ENCODE measurements around the gene IRF7.

DNA sequence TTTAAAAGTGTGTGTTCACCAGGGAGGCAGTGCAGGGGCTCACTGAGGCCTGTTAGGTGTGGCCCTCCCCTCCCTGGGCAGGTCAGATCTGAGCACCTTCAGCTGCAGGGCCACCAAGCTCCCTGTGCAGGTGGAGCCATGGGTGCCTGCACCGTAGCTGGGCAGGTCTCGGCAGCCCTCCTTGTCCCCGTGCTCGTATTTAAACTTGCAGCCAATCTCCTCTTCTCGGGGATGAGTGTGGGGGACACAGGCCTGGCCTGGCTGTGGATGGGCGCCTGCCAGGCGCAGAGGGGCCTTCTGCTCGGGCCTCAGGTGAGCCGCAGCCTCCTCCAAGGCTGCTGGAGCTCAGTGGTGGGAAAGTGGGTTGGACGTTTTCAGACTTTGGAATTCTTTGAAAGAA is 20.4 kb downstream of the IRF7 start:
- no peak for TF ChIP-seq CTCF (IDR thresholded peaks at IDR 0.05)
- TF ChIP-seq POLR2A (IDR thresholded peaks at IDR 0.05), result no peak

All from breast epithelium (tissue), 3 donors.